ENCODE data around the gene FAM81A.

FAM81A gene

GRCh38 chr15:59432389-59432788 lies 5.6 kb upstream of the FAM81A start:
- no peak for TF ChIP-seq CTCF (IDR thresholded peaks at IDR 0.05; ENCODE audit: low read depth, low read length)
- no peak overlapping the region for H3K4me3 ChIP-seq (ENCODE audit: low read depth, low read length)

DNA sequence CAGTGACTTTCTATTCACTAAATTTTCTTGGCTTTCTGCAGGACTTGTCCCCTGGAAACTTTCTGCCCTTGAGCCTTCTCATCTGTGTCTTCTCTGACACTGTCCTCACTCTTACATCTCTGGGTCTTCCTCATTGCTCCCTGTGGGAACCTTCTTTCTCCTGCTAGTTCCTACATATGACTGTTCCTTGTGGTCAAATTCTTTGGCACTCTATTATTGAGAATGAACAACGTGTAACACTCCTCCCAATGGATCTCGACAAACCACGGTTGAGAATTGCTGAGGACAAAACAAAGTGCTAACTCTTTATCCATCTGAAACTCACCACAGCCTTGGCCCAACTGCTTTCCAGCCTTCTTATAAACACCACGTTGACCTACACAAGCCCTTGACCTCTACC lies 3.5 kb upstream of the FAM81A start:
- H3K4me3 ChIP-seq (ENCODE audit: low read depth, low read length) = no peak overlapping the region
- TF ChIP-seq CTCF (IDR thresholded peaks at IDR 0.05; ENCODE audit: low read depth, low read length) = no peak

DNA sequence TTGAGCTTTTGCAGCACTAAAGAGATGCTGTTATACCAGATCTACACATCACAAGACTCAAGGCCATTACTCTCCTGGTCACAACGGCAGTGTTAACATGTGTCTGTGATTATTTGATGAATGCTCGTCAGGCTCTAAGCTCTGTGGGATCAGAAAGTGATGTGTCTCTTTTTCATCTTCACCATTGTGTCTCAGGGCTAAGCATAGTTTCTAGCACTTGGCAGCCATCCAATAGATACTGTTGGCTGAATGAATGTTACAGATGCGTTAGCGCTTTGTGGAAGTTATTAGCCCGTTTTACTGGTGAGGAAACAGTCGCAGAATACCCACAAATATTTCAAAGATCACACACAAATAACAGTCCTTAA lies 1.2 kb upstream of the FAM81A start:
- H3K4me3 ChIP-seq (ENCODE audit: low read depth, low read length) = no peak overlapping the region
- no peak for TF ChIP-seq CTCF (IDR thresholded peaks at IDR 0.05; ENCODE audit: low read depth, low read length)

DNA sequence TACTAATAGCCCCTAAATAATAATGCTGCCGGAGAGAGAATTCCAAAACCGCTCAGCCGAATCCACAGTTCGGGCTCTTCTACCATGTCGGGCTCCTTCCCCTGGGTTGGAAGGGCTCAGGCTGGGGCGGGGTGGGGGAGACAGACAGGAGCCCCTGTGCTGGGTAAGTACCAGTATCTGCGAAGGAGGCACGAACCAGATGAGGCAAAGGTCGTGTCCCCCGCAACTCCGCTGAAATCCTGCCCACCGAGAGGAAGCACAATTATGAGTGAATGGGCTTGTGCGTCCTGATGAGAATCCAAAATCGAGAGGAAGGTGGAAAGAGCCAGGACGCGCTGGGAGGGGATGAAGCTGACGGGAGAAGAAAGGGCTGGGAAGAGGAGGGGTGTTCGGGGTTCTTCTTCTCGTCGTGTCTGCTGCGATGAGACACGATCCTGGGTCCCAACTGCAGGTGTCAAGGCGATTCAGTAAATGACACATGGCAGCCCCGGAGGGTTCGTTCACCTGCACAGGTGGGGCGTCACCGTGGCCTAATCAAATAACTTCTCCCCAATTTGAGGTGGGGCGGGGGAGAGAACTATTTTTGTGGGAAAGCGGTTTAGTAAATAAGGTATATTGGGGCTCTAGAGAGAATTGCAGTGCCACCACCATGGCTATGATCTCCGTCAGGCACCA lies 707 bp upstream of the FAM81A start:
- no peak for TF ChIP-seq CTCF (IDR thresholded peaks at IDR 0.05; ENCODE audit: low read depth, low read length)
- peak overlapping the region; percentile 53 for H3K4me3 ChIP-seq (ENCODE audit: low read depth, low read length)

- no peak overlapping the region; the same call in 1 of the 2 replicates for H3K4me3 ChIP-seq (ENCODE audit: low read depth, low read length)
- TF ChIP-seq CTCF (IDR thresholded peaks at IDR 0.05; ENCODE audit: low read depth, low read length) = no peak
Measured at GRCh38 chr15:59438625-59439290, 772 bp downstream of the FAM81A start.

DNA sequence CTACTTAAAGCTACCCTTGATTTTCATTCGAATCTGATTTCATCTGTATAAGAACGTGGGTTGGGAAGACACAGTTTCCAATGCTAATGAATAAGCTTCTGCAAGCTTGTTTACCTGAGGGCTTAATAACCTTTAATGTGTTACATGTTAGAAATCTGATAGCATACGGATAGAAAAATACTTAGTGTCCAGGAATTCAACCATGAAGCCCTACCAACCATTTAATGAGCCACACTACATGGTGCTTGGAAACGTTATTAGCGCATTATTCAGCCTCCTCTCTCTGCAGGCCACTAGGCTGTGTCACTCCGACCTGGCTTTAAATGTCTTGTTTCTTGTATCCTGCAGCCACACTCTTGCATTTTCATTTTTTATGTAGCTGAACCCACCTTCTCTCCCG lies 1.6 kb downstream of the FAM81A start:
- no peak for TF ChIP-seq CTCF (IDR thresholded peaks at IDR 0.05; ENCODE audit: low read depth, low read length)
- H3K4me3 ChIP-seq (ENCODE audit: low read depth, low read length) = no peak overlapping the region

- no peak overlapping the region for H3K4me3 ChIP-seq (ENCODE audit: low read depth, low read length)
- no peak for TF ChIP-seq CTCF (IDR thresholded peaks at IDR 0.05; ENCODE audit: low read depth, low read length)
Measured at GRCh38 chr15:59443341-59444072, 5.5 kb downstream of the FAM81A start.

Measured in WI38 (cell line).